ENCODE measurements around the gene RBFOX1. TPM values are rescaled to one million over a fixed set of nuclear protein-coding genes. Genes with fewer than 3 reads are reported as not detected.
A peak's percentile ranks its signal among the peaks of the same experiment; 100 is the strongest.

RBFOX1 gene
- polyA plus RNA-seq, 1 donor from 2014 or later = 56.8 TPM

DNA sequence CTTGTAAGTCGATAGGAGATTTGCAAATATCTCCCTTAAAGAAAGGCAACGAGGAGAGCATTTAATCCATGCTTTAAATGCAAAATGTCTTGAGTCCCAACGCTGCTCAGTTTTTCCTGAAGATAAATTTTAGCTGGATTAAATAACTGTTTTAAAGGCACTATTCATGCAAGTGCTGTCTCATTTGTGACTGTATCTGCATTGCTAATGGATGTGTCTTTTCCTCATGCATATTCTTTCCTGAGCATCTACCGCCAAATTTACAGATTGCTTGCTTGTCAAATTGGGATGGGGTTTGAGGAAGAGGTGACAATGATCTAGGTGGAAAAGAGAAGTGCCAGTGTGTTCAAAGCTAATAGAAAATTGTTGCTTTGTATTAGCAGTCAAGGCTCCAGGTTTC, 106.9 kb downstream of the RBFOX1 start:
- H3K27ac ChIP-seq (ENCODE audit: low read length) = peak overlapping the region; percentile 86
- no peaks in the 10 kb centered on the region for H3K79me2 ChIP-seq (replicated peaks; ENCODE audit: insufficient read depth, low read length)
- peaks cover 3% of the 10 kb centered on the region for H3F3A ChIP-seq (ENCODE audit: insufficient read depth, low read length, poor library complexity, severe bottlenecking)
- H3K4me3 ChIP-seq (ENCODE audit: low read length) = peak overlapping the region; percentile 47
- no peaks in the 10 kb centered on the region for H3K27me3 ChIP-seq (ENCODE audit: insufficient read depth, low read depth, low read length)
- no peaks in the 10 kb centered on the region for H4K20me1 ChIP-seq (ENCODE audit: insufficient read depth)
- H3K9ac ChIP-seq (ENCODE audit: low read length) = peak overlapping the region; percentile 18
- no peaks in the 10 kb centered on the region for H3K36me3 ChIP-seq (ENCODE audit: insufficient read depth, low read length)
- H3K9me3 ChIP-seq (ENCODE audit: low read length) = no peaks in the 10 kb centered on the region
- no peak overlapping the region for H2AFZ ChIP-seq (ENCODE audit: low read depth, low read length)
- no peak for TF ChIP-seq SMC3 (conservative IDR thresholded peaks at IDR 0.05; ENCODE audit: poor library complexity)
- TF ChIP-seq RAD21 (conservative IDR thresholded peaks at IDR 0.05) = no peak
- TF ChIP-seq TAF1 (IDR thresholded peaks at IDR 0.05; ENCODE audit: low read depth) = no peak
- TF ChIP-seq EP300 (conservative IDR thresholded peaks at IDR 0.05; ENCODE audit: poor library complexity, severe bottlenecking) = no peak
- no peak for TF ChIP-seq EZH2 (IDR thresholded peaks at IDR 0.05; ENCODE audit: borderline replicate concordance, insufficient read depth, low read length, poor library complexity, severe bottlenecking)
- no peak for TF ChIP-seq POLR2AphosphoS5 (IDR thresholded peaks at IDR 0.05)
- TF ChIP-seq, protein P1, sequence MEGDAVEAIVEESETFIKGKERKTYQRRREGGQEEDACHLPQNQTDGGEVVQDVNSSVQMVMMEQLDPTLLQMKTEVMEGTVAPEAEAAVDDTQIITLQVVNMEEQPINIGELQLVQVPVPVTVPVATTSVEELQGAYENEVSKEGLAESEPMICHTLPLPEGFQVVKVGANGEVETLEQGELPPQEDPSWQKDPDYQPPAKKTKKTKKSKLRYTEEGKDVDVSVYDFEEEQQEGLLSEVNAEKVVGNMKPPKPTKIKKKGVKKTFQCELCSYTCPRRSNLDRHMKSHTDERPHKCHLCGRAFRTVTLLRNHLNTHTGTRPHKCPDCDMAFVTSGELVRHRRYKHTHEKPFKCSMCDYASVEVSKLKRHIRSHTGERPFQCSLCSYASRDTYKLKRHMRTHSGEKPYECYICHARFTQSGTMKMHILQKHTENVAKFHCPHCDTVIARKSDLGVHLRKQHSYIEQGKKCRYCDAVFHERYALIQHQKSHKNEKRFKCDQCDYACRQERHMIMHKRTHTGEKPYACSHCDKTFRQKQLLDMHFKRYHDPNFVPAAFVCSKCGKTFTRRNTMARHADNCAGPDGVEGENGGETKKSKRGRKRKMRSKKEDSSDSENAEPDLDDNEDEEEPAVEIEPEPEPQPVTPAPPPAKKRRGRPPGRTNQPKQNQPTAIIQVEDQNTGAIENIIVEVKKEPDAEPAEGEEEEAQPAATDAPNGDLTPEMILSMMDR (IDR thresholded peaks at IDR 0.05; ENCODE audit: poor library complexity, severe bottlenecking) = no peak
- TF ChIP-seq, protein P2, sequence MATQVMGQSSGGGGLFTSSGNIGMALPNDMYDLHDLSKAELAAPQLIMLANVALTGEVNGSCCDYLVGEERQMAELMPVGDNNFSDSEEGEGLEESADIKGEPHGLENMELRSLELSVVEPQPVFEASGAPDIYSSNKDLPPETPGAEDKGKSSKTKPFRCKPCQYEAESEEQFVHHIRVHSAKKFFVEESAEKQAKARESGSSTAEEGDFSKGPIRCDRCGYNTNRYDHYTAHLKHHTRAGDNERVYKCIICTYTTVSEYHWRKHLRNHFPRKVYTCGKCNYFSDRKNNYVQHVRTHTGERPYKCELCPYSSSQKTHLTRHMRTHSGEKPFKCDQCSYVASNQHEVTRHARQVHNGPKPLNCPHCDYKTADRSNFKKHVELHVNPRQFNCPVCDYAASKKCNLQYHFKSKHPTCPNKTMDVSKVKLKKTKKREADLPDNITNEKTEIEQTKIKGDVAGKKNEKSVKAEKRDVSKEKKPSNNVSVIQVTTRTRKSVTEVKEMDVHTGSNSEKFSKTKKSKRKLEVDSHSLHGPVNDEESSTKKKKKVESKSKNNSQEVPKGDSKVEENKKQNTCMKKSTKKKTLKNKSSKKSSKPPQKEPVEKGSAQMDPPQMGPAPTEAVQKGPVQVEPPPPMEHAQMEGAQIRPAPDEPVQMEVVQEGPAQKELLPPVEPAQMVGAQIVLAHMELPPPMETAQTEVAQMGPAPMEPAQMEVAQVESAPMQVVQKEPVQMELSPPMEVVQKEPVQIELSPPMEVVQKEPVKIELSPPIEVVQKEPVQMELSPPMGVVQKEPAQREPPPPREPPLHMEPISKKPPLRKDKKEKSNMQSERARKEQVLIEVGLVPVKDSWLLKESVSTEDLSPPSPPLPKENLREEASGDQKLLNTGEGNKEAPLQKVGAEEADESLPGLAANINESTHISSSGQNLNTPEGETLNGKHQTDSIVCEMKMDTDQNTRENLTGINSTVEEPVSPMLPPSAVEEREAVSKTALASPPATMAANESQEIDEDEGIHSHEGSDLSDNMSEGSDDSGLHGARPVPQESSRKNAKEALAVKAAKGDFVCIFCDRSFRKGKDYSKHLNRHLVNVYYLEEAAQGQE (IDR thresholded peaks at IDR 0.05; ENCODE audit: borderline replicate concordance) = no peak
- no peaks in the 10 kb centered on the region for H3K9me2 ChIP-seq (ENCODE audit: insufficient read depth, low read length)
- peak overlapping the region; percentile 22 for H3K4me2 ChIP-seq (ENCODE audit: low read length)

DNA sequence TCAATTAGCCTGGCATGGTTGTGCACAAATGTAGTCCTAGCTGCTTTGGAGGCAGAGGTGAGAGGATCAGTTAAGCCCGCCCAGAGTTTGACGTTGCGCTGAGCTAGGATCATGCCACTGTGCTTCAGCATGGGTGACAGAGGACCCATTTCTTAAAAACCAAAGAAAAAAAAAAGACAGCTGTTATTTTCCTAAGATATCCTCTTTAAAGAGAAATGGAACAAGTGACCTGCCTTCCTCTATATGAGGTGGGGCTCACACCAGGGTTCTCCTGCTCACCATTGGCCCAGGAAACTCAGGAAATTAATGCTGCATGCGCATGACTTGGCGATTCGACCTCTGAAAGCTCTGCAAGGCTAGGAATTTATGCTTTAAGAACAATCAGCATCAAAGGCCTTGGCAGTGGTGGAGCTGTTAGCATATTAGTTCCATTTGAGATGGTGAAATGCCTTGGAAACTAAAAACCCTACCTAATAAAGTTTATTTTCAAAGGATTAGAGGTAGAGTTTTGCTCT, 108.3 kb downstream of the RBFOX1 start:
- H3K79me2 ChIP-seq (replicated peaks; ENCODE audit: insufficient read depth, low read length) = no peaks in the 10 kb centered on the region

More for the DNA sequence above, 108.3 kb downstream of the RBFOX1 start:
- no peak overlapping the region for H3K4me2 ChIP-seq (ENCODE audit: low read length)
- peak overlapping the region; percentile 86 for H3K27ac ChIP-seq (ENCODE audit: low read length)
- no peaks in the 10 kb centered on the region for H3K36me3 ChIP-seq (ENCODE audit: insufficient read depth, low read length)
- H3K9me3 ChIP-seq (ENCODE audit: low read length) = no peaks in the 10 kb centered on the region
- H3K4me3 ChIP-seq (ENCODE audit: low read length) = no peak overlapping the region
- H3K9ac ChIP-seq (ENCODE audit: low read length) = no peak overlapping the region
- peaks cover 3% of the 10 kb centered on the region for H3F3A ChIP-seq (ENCODE audit: insufficient read depth, low read length, poor library complexity, severe bottlenecking)
- H3K27me3 ChIP-seq (ENCODE audit: insufficient read depth, low read depth, low read length) = no peaks in the 10 kb centered on the region
- TF ChIP-seq, protein P2 (IDR thresholded peaks at IDR 0.05; ENCODE audit: borderline replicate concordance) = no peak
- no peak for TF ChIP-seq MXI1 (conservative IDR thresholded peaks at IDR 0.05; ENCODE audit: poor library complexity, severe bottlenecking)
- no peak for TF ChIP-seq SMC3 (conservative IDR thresholded peaks at IDR 0.05; ENCODE audit: poor library complexity)
- TF ChIP-seq RAD21 (conservative IDR thresholded peaks at IDR 0.05) = no peak
- TF ChIP-seq, protein P1 (IDR thresholded peaks at IDR 0.05; ENCODE audit: poor library complexity, severe bottlenecking) = no peak
- TF ChIP-seq TAF1 (IDR thresholded peaks at IDR 0.05; ENCODE audit: low read depth) = no peak
- no peak for TF ChIP-seq POLR2AphosphoS5 (IDR thresholded peaks at IDR 0.05)
- no peak for TF ChIP-seq EP300 (conservative IDR thresholded peaks at IDR 0.05; ENCODE audit: poor library complexity, severe bottlenecking)
- TF ChIP-seq EZH2 (IDR thresholded peaks at IDR 0.05; ENCODE audit: borderline replicate concordance, insufficient read depth, low read length, poor library complexity, severe bottlenecking) = no peak
- H3K9me2 ChIP-seq (ENCODE audit: insufficient read depth, low read length) = no peaks in the 10 kb centered on the region
- no peak overlapping the region for H2AFZ ChIP-seq (ENCODE audit: low read depth, low read length)
- no peaks in the 10 kb centered on the region for H4K20me1 ChIP-seq (ENCODE audit: insufficient read depth)
